ENCODE results near the gene ARHGEF28. TPM values are rescaled to one million over a fixed set of nuclear protein-coding genes. Genes with fewer than 3 reads are reported as not detected.

The ARHGEF28 gene
- polyA plus RNA-seq, 1 donor from 2014 or later, result not detected

DNA sequence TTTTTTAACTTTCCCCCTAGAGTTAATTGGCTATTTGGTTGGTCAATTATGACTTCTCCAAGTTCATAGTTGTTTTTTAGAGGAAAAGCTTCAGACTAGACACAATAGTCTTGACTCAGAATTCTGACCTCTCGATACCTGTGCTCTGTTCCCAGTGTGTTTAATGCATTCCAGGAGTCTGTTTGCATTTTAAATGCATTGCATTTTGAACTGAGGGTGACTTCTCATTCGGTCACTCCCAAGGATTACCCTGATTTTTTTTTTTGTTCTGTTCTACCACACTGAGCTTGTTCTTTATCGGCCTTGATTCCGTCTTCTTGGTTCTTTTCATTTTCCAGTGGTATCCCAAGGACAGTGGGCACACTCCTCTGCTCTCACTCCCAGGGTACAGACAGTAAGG, 16.3 kb downstream of the ARHGEF28 start:
- Histone ChIP-seq H3K9me3 (ENCODE audit: low read length) (no peaks in the 10 kb centered on the region), H3K79me2 (replicated peaks; ENCODE audit: insufficient read depth, low read length) (no peaks in the 10 kb centered on the region), H3K27ac (ENCODE audit: low read length) (no peak overlapping the region), H3K9me2 (ENCODE audit: insufficient read depth, low read length) (no peaks in the 10 kb centered on the region), H3K4me3 (ENCODE audit: low read length) (no peak overlapping the region), H4K20me1 (ENCODE audit: insufficient read depth) (no peaks in the 10 kb centered on the region), H3K4me2 (ENCODE audit: low read length) (no peak overlapping the region), H2AFZ (ENCODE audit: low read depth, low read length) (no peak overlapping the region), H3K36me3 (ENCODE audit: insufficient read depth, low read length) (no peaks in the 10 kb centered on the region), H3K27me3 (ENCODE audit: insufficient read depth, low read depth, low read length) (no peaks in the 10 kb centered on the region), H3K9ac (ENCODE audit: low read length) (no peak overlapping the region), H3F3A (ENCODE audit: insufficient read depth, low read length, poor library complexity, severe bottlenecking) (no peaks in the 10 kb centered on the region)
- TF ChIP-seq EZH2 (IDR thresholded peaks at IDR 0.05; ENCODE audit: borderline replicate concordance, insufficient read depth, low read length, poor library complexity, severe bottlenecking), result no peak
- TF ChIP-seq, protein P1, sequence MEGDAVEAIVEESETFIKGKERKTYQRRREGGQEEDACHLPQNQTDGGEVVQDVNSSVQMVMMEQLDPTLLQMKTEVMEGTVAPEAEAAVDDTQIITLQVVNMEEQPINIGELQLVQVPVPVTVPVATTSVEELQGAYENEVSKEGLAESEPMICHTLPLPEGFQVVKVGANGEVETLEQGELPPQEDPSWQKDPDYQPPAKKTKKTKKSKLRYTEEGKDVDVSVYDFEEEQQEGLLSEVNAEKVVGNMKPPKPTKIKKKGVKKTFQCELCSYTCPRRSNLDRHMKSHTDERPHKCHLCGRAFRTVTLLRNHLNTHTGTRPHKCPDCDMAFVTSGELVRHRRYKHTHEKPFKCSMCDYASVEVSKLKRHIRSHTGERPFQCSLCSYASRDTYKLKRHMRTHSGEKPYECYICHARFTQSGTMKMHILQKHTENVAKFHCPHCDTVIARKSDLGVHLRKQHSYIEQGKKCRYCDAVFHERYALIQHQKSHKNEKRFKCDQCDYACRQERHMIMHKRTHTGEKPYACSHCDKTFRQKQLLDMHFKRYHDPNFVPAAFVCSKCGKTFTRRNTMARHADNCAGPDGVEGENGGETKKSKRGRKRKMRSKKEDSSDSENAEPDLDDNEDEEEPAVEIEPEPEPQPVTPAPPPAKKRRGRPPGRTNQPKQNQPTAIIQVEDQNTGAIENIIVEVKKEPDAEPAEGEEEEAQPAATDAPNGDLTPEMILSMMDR (IDR thresholded peaks at IDR 0.05; ENCODE audit: poor library complexity, severe bottlenecking), result no peak

DNA sequence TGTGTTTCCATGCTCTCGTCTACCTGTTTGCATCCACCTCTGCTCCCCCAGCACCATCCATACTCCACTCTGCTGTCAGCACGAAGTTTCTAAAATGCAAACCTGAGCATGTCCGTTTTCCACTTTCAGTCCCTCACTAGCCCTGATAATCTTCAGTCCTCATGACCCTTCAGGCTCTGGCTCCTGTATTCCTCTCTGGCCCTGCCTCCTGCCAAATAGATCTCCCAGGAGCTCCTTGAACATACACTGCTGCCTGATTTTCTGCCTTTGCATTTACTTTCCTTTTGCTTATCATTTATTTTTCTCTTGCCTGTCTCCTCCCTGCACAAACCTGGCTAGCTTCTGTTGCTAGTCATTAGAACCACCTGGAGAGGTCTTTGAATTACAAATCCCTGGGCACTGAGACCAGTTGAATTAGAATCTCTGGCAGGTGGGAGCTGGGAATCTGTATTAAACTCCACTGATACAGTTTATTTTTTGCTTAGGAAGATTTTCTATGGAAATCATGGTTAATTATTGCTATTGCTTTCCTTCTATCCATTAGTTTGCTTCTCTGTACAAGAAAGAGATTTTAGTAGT, 18.5 kb downstream of the ARHGEF28 start:
- no peaks in the 10 kb centered on the region for H3K9me2 ChIP-seq (ENCODE audit: insufficient read depth, low read length)
- no peak overlapping the region for H3K9ac ChIP-seq (ENCODE audit: low read length)
- H3K9me3 ChIP-seq (ENCODE audit: low read length), result no peaks in the 10 kb centered on the region
- H3K4me3 ChIP-seq (ENCODE audit: low read length), result no peak overlapping the region
- H3K36me3 ChIP-seq (ENCODE audit: insufficient read depth, low read length), result no peaks in the 10 kb centered on the region
- H3K4me2 ChIP-seq (ENCODE audit: low read length), result no peak overlapping the region
- H2AFZ ChIP-seq (ENCODE audit: low read depth, low read length), result no peak overlapping the region
- H3K79me2 ChIP-seq (replicated peaks; ENCODE audit: insufficient read depth, low read length), result no peaks in the 10 kb centered on the region
- TF ChIP-seq EP300 (conservative IDR thresholded peaks at IDR 0.05; ENCODE audit: poor library complexity, severe bottlenecking), result no peak
- TF ChIP-seq, protein P1 (IDR thresholded peaks at IDR 0.05; ENCODE audit: poor library complexity, severe bottlenecking), result no peak
- no peak for TF ChIP-seq EZH2 (IDR thresholded peaks at IDR 0.05; ENCODE audit: borderline replicate concordance, insufficient read depth, low read length, poor library complexity, severe bottlenecking)
- no peak for TF ChIP-seq MXI1 (conservative IDR thresholded peaks at IDR 0.05; ENCODE audit: poor library complexity, severe bottlenecking)
- no peak for TF ChIP-seq POLR2AphosphoS5 (IDR thresholded peaks at IDR 0.05)
- TF ChIP-seq SMC3 (conservative IDR thresholded peaks at IDR 0.05; ENCODE audit: poor library complexity), result no peak
- TF ChIP-seq, protein P2, sequence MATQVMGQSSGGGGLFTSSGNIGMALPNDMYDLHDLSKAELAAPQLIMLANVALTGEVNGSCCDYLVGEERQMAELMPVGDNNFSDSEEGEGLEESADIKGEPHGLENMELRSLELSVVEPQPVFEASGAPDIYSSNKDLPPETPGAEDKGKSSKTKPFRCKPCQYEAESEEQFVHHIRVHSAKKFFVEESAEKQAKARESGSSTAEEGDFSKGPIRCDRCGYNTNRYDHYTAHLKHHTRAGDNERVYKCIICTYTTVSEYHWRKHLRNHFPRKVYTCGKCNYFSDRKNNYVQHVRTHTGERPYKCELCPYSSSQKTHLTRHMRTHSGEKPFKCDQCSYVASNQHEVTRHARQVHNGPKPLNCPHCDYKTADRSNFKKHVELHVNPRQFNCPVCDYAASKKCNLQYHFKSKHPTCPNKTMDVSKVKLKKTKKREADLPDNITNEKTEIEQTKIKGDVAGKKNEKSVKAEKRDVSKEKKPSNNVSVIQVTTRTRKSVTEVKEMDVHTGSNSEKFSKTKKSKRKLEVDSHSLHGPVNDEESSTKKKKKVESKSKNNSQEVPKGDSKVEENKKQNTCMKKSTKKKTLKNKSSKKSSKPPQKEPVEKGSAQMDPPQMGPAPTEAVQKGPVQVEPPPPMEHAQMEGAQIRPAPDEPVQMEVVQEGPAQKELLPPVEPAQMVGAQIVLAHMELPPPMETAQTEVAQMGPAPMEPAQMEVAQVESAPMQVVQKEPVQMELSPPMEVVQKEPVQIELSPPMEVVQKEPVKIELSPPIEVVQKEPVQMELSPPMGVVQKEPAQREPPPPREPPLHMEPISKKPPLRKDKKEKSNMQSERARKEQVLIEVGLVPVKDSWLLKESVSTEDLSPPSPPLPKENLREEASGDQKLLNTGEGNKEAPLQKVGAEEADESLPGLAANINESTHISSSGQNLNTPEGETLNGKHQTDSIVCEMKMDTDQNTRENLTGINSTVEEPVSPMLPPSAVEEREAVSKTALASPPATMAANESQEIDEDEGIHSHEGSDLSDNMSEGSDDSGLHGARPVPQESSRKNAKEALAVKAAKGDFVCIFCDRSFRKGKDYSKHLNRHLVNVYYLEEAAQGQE (IDR thresholded peaks at IDR 0.05; ENCODE audit: borderline replicate concordance), result no peak
- TF ChIP-seq TAF1 (IDR thresholded peaks at IDR 0.05; ENCODE audit: low read depth), result no peak
- no peak for TF ChIP-seq RAD21 (conservative IDR thresholded peaks at IDR 0.05)
- H4K20me1 ChIP-seq (ENCODE audit: insufficient read depth), result no peaks in the 10 kb centered on the region
- H3K27me3 ChIP-seq (ENCODE audit: insufficient read depth, low read depth, low read length), result no peaks in the 10 kb centered on the region
- H3F3A ChIP-seq (ENCODE audit: insufficient read depth, low read length, poor library complexity, severe bottlenecking), result no peaks in the 10 kb centered on the region
- H3K27ac ChIP-seq (ENCODE audit: low read length), result no peak overlapping the region

All from neural cell (in vitro differentiated cells).